Activated T-helper 17 cell treated with anti-CD3 and anti-CD28 coated beads, Interleukin-2, amount 50 U/mL, for 72 hours (primary cell): ENCODE data around the gene RBM4B. TPM values are rescaled to one million over a fixed set of nuclear protein-coding genes. Genes with fewer than 3 reads are reported as not detected.

Source experiments
- ATAC-seq: fragments of 150-1000 bp; cut with Tn5 transposase; replicated peaks from 2 replicates; pipeline ENCODE4 v1.10.0; 2021; ENCODE audit warnings: mild to moderate bottlenecking, moderate library complexity
- H3K27ac Mint-ChIP-seq: one replicate; pipeline ENCODE4 v1.8.0; 2022; ENCODE audit warnings: mixed read lengths
- H3K27me3 Mint-ChIP-seq: one replicate; pipeline ENCODE4 v1.8.0; 2022; ENCODE audit warnings: mixed read lengths
- H3K36me3 Mint-ChIP-seq: one replicate; pipeline ENCODE4 v1.8.0; 2022; ENCODE audit warnings: low read depth, mild to moderate bottlenecking, mixed read lengths
- H3K4me1 Mint-ChIP-seq: one replicate; pipeline ENCODE4 v1.8.0; 2022; ENCODE audit warnings: mixed read lengths
- H3K4me3 Mint-ChIP-seq: one replicate; pipeline ENCODE4 v1.8.0; 2022; ENCODE audit warnings: mild to moderate bottlenecking, mixed read lengths
- H3K9me3 Mint-ChIP-seq: one replicate; pipeline ENCODE4 v1.8.0; 2022; ENCODE audit warnings: mixed read lengths
- total RNA-seq, 2 donors: library from RNA; stranded (reverse); gene quantifications; one replicate each; pipeline ENCODE4 v1.2.3, GENCODE V29; 2022

Gene RBM4B
- total RNA-seq, 2 donors from 2014 or later = 23.6 to 31.4 TPM

DNA sequence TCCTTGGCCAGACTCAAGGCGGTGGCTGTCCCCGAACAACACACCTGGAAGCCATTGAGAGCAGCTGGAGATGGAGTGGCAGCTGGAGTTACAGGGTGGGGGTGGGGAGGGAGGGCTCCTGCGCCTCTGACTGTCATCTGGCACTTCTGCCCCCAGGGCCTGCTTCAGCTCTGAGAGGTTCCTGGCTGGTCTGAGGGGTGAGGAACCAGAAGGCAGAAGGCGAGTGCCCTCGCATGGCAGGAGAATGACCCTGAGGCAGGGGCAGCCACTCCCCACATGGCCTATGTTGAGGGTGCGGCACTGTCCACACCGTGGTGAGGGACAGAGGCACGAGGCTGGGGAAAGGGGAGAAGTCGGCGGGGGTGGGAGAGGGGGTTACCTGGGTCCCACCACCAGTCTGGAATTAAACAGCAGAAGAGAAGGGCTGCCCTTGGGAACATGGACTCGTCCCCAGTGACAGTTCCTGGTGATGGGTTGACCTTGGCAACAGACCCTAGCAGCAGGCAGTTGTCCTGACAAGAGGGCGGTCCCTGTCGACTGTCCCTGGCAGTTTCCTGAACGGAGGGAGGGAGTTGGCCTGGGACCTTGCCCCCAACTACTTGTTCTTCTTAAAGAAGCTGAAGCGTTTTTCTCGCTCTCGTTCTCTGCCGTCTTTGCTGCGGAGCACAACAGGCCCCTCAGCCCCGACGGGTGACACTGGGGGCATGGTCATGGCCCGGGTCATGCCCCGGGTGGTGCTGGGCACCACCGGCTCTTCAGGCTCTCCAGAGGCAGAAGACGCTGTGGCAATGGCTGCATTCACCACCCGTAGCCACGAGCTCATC is 7.8 kb upstream of the RBM4B start:
- H3K4me3 Mint-ChIP-seq = no peak overlapping the region
- no peak overlapping the region for H3K27ac Mint-ChIP-seq
- no peaks in the 10 kb centered on the region for H3K4me1 Mint-ChIP-seq
- no peaks in the 10 kb centered on the region for H3K9me3 Mint-ChIP-seq
- no peaks in the 10 kb centered on the region for H3K27me3 Mint-ChIP-seq
- ATAC-seq = no peak
- H3K36me3 Mint-ChIP-seq = no peaks in the 10 kb centered on the region

DNA sequence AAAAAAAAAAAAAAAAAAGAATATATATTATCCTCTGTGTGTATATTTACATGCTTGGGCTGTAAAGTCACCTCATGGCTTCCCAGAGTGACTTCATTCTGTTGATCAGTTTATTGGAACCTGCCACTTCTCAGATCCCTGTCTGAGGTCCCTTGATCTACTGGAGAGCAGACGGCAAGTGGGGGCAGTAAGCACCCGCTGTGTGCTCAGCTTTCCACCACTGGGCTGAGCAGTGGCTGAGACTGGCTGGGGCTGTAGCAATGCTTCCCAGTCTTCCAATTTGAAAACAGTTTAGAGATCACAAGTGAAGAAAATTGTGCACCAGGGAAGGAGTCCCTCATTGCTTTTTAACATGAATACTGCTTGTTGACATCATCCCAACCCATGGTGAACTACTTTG is 6.9 kb upstream of the RBM4B start:
- Mint-ChIP-seq H3K27me3 (no peaks in the 10 kb centered on the region), H3K9me3 (no peaks in the 10 kb centered on the region), H3K4me1 (no peaks in the 10 kb centered on the region), H3K27ac (no peak overlapping the region), H3K4me3 (no peak overlapping the region), H3K36me3 (no peaks in the 10 kb centered on the region)
- ATAC-seq = no peak

DNA sequence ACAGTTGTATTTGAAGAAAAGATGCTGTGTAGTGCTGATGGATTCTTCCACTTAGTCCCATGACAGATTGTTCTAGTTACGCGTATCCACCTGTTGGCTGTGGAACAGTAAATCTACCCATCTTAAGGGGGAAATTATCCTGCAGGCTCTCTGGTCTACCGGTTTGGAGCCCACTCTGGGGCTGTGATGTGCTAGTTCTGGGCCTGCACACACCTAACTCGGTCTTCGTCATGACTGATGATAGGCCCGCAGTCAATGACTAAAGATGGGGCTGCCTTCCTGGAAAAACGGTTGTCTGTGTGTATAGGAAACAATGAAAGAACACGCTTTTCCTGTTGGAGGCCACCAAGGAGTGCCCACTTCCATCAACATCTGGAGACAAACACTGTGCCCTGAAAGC is 6.2 kb upstream of the RBM4B start:
- H3K4me3 Mint-ChIP-seq = no peak overlapping the region
- H3K36me3 Mint-ChIP-seq = no peaks in the 10 kb centered on the region
- H3K27me3 Mint-ChIP-seq = no peaks in the 10 kb centered on the region
- H3K4me1 Mint-ChIP-seq = no peaks in the 10 kb centered on the region
- no peak overlapping the region for H3K27ac Mint-ChIP-seq
- ATAC-seq = no peak
- no peaks in the 10 kb centered on the region for H3K9me3 Mint-ChIP-seq

DNA sequence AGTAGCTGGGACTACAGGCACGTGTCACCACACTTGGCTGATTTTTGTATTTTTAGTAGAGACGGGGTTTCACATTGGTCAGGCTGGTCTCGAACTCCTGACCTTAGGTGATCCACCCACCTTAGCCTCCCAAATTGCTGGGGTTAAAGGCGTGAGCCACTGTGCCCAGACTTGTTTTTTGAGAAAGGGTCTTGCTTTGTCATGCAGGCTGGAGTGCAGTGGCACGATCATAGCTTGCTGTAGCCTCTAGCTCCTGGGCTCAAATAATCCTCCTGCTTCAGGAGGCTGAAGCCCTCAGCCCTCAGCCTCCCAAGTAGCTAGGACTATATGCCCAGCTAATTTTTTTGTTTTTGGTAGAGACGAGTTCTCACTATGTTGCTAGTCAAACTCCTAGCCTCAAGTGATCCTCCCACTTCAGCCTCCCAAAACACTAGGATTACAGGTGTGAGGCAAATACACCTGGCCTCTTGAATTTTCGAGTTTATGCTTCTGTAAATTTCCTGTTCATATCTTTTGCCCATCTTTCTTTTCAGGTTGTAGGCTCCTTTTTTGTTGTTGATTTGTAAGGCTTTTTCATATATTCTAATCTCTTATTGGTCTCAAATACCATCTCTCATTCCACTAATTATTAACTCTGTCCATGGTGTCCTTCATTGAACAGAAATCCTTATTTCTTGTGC is 3.4 kb upstream of the RBM4B start:
- H3K27ac Mint-ChIP-seq = no peak overlapping the region
- H3K4me3 Mint-ChIP-seq = no peak overlapping the region
- H3K9me3 Mint-ChIP-seq = no peaks in the 10 kb centered on the region
- ATAC-seq = no peak
- H3K27me3 Mint-ChIP-seq = no peaks in the 10 kb centered on the region
- peaks cover 20% of the 10 kb centered on the region for H3K36me3 Mint-ChIP-seq
- peaks cover 4% of the 10 kb centered on the region for H3K4me1 Mint-ChIP-seq

DNA sequence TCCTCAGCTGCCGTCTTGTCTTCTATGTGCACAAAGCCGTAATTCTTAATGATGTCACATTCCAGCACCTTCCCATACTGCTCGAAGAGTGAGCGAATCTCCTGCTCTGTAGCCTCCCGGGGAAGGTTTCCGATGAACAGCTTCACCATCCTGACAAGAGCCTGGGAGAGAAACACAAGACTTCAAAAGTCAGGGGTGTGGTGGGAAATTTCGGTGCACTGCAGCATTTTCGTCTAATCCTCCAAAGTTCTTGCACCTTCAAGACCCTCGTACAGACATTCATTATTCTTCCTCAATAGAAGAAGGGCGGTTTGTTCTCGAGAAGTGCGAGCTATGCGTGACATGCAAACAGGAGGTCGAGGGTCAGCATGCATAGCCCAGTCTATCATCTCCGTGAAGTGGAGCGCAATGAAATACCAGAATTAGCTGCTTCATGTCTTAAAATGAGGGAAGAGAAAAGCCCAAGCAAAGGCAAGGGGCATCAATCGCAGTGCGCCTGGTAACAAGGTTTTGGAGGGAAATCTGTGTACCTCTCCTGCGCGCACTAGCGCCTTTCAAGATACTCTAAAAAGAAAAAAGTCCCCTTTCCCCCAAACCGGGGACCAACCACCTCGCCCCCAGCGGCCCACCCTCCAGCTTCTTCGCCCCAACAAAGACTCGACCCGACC is 622 bp downstream of the RBM4B start:
- no peak for ATAC-seq

DNA sequence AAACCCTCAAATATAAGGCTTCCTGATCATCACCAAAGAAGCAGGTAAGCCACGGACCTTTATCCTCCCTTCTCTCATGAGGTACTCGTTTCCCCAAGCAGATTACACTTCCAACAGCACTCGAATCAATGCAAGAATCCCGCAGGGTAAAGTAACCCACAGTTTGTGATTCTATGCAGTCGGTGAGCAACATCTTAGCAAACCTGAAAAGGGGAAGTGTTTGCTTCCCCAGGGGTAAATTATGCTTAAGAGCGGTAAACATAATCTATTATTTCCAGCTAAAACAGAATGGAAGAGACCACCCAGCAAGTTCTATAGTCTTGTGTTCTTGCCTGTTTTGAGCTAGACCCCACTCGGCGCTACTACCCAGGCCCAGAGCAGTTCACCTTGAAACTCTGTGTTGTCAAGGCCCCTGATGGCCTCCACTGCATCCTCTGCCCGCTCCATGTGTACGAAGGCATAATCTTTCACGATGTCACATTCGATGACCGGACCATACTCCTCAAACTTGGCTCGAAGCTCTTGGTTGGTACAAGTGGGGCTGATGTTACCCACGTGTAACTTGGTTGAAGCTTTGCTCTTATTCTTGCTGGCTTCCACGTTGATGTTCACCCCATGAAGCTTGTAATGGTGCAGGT is 1.3 kb downstream of the RBM4B start:
- Mint-ChIP-seq H3K4me3 (peak overlapping the region; percentile 97), H3K4me1 (peaks cover 12% of the 10 kb centered on the region), H3K36me3 (peaks cover 45% of the 10 kb centered on the region), H3K9me3 (no peaks in the 10 kb centered on the region), H3K27me3 (no peaks in the 10 kb centered on the region), H3K27ac (peak overlapping the region; percentile 100)
- no peak for ATAC-seq

More for the DNA sequence above, 622 bp downstream of the RBM4B start:
- Mint-ChIP-seq H3K4me3 (peak overlapping the region; percentile 97), H3K27ac (peak overlapping the region; percentile 100), H3K27me3 (no peaks in the 10 kb centered on the region), H3K4me1 (peaks cover 12% of the 10 kb centered on the region), H3K9me3 (no peaks in the 10 kb centered on the region), H3K36me3 (peaks cover 44% of the 10 kb centered on the region)

DNA sequence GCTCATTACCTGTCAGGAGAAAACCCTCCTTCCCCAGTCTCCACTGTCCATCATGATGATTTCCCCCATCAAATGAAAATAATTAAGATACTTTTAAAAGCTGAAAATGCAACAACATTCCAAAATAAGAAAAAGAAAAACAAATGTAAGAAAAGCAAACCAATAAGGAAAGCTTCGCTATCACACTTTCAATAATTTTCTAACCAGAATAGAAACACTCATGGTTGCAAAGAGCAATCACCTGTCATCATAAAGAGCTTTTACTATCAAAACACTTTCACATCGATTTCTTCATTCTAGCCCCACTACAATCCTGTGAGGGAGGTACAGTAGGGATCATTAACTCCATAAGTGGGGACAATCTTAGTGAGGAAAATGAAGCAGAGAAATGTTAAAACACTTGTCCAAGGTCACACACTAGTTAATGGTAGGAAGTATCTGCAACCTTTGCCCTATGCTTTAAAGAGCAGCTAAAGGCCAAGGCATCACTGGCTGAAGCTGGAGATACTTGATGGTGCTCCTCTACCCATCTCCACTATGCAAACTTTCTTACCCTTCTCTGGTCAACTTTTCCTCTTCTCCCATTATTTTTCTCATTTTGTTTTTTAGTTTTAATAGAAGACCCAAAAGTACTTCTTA is 2.6 kb downstream of the RBM4B start:
- Mint-ChIP-seq H3K4me3 (peak overlapping the region; percentile 97), H3K9me3 (no peaks in the 10 kb centered on the region), H3K36me3 (peaks cover 56% of the 10 kb centered on the region), H3K27ac (peak overlapping the region; percentile 26), H3K4me1 (peaks cover 12% of the 10 kb centered on the region), H3K27me3 (no peaks in the 10 kb centered on the region)
- ATAC-seq = no peak

DNA sequence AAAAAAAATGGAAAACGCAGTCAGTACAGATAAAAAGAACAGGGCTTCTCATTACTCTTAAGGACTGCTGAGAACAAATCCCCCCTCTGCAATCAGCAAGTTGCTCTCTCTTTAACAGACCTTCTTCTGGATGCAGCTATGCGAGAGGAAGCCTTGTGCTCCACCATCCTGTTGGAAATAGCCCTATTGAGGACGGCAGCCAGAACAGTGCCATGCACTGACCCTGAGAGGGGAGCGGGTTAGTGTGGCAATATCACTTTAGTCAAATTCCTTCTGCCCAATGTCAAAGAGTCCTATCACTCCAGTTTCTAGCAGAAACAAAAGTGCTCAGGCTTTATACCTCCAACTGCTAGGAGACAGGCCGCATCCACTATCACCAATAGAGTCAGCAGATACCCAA is 6.9 kb downstream of the RBM4B start:
- Mint-ChIP-seq H3K27ac (no peak overlapping the region), H3K27me3 (no peaks in the 10 kb centered on the region)

DNA sequence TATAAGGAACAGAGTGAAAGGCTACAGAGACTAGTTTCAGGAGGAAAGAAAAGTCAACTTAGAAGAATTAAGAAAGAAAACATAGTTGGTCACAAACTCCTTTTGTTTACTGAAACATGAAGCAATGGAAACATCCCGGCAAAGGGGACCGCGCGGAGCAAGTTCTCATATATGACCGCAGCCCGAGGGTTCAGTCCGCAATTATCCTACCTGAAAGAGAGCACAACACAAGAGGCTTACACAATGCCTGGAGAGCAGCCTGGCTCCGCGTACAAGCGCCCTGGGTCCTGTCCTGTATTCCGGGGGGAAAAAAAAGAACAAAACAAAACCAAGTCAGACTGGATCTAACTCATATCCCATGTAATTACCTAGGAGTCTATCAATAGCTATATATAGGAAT is 12.3 kb downstream of the RBM4B start:
- Mint-ChIP-seq H3K9me3 (no peaks in the 10 kb centered on the region), H3K36me3 (peaks cover 93% of the 10 kb centered on the region), H3K4me3 (no peak overlapping the region), H3K4me1 (peaks cover 10% of the 10 kb centered on the region), H3K27ac (no peak overlapping the region), H3K27me3 (no peaks in the 10 kb centered on the region)
- ATAC-seq = no peak

More for the DNA sequence above, 6.9 kb downstream of the RBM4B start:
- Mint-ChIP-seq H3K9me3 (no peaks in the 10 kb centered on the region), H3K4me3 (no peak overlapping the region), H3K36me3 (peaks cover 76% of the 10 kb centered on the region), H3K4me1 (peaks cover 10% of the 10 kb centered on the region)
- no peak for ATAC-seq

DNA sequence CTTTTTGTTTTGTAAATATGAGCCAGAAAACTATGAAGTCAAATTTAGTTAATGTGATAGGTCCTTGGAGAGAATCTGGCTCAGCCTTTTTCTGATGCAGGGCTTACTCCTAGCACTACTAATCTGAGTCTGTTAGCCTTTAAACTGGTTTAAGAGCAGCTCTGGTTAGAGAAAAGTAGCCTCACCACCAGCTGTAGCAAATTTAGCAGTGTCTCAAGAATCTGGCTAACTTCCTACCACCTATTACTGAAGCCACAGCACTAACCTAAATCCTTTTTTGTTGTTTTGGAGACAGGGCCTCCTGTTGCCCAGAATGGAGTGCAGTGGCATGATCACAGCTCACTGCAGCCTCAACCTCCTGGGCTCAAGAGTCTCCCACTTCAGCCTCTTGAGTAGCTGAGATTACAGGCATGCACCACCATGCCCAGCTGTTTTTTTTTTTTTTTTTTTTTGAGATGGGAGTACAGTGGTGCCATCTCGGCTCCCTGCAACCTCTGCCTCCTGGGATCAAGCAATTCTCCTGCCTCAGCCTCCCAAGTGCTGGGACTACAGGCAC is 13.9 kb downstream of the RBM4B start:
- Mint-ChIP-seq H3K9me3 (no peaks in the 10 kb centered on the region), H3K27me3 (no peaks in the 10 kb centered on the region), H3K4me3 (no peak overlapping the region), H3K27ac (no peak overlapping the region), H3K4me1 (peaks cover 10% of the 10 kb centered on the region), H3K36me3 (peaks cover 95% of the 10 kb centered on the region)
- no peak for ATAC-seq

DNA sequence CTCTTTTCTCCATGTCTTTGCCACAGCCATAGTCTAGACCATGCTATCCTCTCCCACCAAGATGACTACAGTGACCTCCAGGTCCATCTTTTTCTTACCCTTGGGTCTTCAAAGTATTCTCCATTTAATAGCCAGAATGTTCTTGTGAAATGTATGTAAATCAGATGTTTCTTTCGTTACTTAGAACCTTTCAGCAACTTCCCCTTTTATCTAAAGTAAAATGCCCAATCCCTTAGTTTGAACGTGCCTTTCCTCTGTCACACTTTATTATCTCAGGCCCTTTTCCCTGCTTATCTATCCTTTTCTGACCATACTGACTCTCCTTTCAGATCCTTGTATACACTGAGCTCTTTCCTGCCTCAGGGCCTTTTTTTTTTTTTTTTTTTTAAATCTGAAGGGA is 17.9 kb downstream of the RBM4B start:
- Mint-ChIP-seq H3K27ac (peak overlapping the region; percentile 34), H3K27me3 (no peaks in the 10 kb centered on the region), H3K4me3 (no peak overlapping the region), H3K9me3 (no peaks in the 10 kb centered on the region), H3K4me1 (peaks cover 5% of the 10 kb centered on the region), H3K36me3 (peaks cover 93% of the 10 kb centered on the region)
- no peak for ATAC-seq

DNA sequence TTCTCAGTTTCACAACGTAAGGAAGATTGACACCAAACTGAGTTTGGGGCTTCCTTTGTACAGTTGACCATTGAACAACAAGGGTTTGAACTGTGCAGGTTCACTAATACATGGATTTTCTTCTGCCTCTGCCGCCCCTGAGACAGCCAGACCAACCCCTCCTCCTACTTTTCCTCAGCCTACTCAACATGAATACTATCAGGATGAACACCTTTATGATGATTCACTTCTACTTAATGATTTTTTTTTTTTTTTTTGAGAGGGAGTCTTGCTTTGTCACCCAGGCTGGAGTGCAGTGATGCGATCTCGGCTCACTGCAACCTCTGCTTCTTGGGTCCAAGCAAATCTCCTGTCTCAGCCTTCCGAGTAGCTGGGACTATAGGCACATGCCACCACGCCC is 24.6 kb downstream of the RBM4B start:
- Mint-ChIP-seq H3K27me3 (no peaks in the 10 kb centered on the region), H3K4me1 (peaks cover 10% of the 10 kb centered on the region), H3K4me3 (no peak overlapping the region), H3K9me3 (no peaks in the 10 kb centered on the region), H3K36me3 (peaks cover 95% of the 10 kb centered on the region), H3K27ac (peak overlapping the region; percentile 16)
- peak; percentile 74 for ATAC-seq

DNA sequence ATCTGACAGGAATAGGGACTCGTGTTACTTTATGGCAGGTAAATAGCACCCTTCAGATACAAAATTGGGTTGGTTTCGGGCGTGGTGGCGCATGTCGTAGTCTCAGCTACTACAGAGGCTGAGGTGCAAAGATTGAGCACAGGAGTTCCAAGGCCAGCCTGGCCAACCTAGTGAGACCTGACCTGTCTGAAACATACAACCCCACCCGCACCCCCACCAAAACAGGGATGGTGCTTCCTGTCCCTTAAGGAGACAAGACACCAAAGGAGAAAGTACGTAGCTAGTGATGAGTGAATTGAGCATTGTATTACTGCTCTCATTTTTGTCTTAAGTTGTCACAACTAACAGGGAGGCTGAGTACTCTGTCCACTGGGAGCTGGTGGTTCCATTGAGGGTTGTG is 25.0 kb downstream of the RBM4B start:
- Mint-ChIP-seq H3K4me3 (no peak overlapping the region), H3K27me3 (no peaks in the 10 kb centered on the region), H3K4me1 (peaks cover 12% of the 10 kb centered on the region), H3K36me3 (peaks cover 95% of the 10 kb centered on the region), H3K9me3 (no peaks in the 10 kb centered on the region), H3K27ac (peak overlapping the region; percentile 16)
- ATAC-seq = peak; percentile 2

DNA sequence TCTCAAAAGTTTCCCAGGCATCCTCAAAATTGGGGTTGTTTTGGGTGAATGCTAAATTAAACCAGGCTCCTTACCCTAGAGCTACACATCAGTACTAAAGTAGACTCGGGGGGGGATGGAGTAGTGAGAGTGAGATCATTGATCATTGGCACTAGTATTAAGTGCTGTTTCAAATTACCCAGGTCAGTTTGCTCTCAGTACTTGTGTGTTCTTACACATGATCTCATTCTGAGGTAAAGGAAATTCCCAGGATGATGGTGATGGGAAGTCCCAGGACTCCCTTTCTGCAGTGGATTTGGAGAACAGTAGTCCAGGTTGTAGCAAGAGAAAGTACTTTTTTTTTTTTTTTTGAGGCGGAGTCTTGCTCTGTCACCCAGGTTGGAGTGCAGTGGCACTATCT is 26.7 kb downstream of the RBM4B start:
- ATAC-seq = peak; percentile 61
- Mint-ChIP-seq H3K36me3 (peaks cover 96% of the 10 kb centered on the region), H3K9me3 (no peaks in the 10 kb centered on the region), H3K27ac (no peak overlapping the region), H3K27me3 (no peaks in the 10 kb centered on the region), H3K4me1 (peaks cover 28% of the 10 kb centered on the region), H3K4me3 (no peak overlapping the region)
